ENCODE measurements around the gene EBP. TPM values are rescaled to one million over a fixed set of nuclear protein-coding genes. Genes with fewer than 3 reads are reported as not detected.

EBP gene
- total and polyA plus RNA-seq, 9 of the 15 experiments (the other 6 are each of a cell fraction or from before 2014, with no cell fraction given), result 228 to 987 (median 274) TPM

- 0 out of 2 replicates have a peak, but pooled peaks have one; percentile 23 for TF ChIP-seq REST (IDR thresholded peaks at IDR 0.05; ENCODE audit: borderline replicate concordance)
- no peak for TF ChIP-seq REST (CRISPR knock-in tag; IDR thresholded peaks at IDR 0.05; ENCODE audit: low read depth)
- 0 out of 2 replicates have a peak, but pooled peaks have one; percentile 15 for TF ChIP-seq OTX1 (CRISPR knock-in tag; IDR thresholded peaks at IDR 0.05)
- no peak for TF ChIP-seq E2F5 (CRISPR knock-in tag; IDR thresholded peaks at IDR 0.05)
- peak; percentile 93; the same call in 1 of the 2 replicates for TF ChIP-seq ZNF511 (CRISPR knock-in tag; IDR thresholded peaks at IDR 0.05)
- no peak for TF ChIP-seq ZNF696 (CRISPR knock-in tag; conservative IDR thresholded peaks at IDR 0.05)
- TF ChIP-seq RBFOX2 (IDR thresholded peaks at IDR 0.05; ENCODE audit: low read depth, low read length), result peak; percentile 100
- TF ChIP-seq ZNF444 (CRISPR knock-in tag; IDR thresholded peaks at IDR 0.05), result no peak
- no peak for TF ChIP-seq ZNF124 (CRISPR knock-in tag; IDR thresholded peaks at IDR 0.05)
- TF ChIP-seq U2AF1 (optimal IDR thresholded peaks at IDR 0.05; ENCODE audit: low read depth, low read length), result no peak
- TF ChIP-seq GATAD2A (IDR thresholded peaks at IDR 0.05), result no peak
- TF ChIP-seq RCOR1 (IDR thresholded peaks at IDR 0.05; ENCODE audit: borderline replicate concordance in 1 of 2, low read depth in 2 of 2, low read length in 2 of 2), result no peak
- TF ChIP-seq U2AF2 (optimal IDR thresholded peaks at IDR 0.05; ENCODE audit: low read depth, low read length), result no peak
- TF ChIP-seq KLF1 (tag; IDR thresholded peaks at IDR 0.05), result peak; percentile 99
- no peak for TF ChIP-seq ZNF644 (tag; IDR thresholded peaks at IDR 0.05; ENCODE audit: low read depth)
- TF ChIP-seq USF1 (CRISPR knock-in tag; IDR thresholded peaks at IDR 0.05), result peak; percentile 81
- no peak for TF ChIP-seq ARID2 (IDR thresholded peaks at IDR 0.05)
- TF ChIP-seq ILF3 (IDR thresholded peaks at IDR 0.05; ENCODE audit: borderline replicate concordance), result 0 out of 2 replicates have a peak, but pooled peaks have one; percentile 11
Measured at GRCh38 chrX:48574270-48575266, 53.0 kb downstream of the EBP start, which contains the start of gene RBM3 (continued).
